ENCODE results near the gene TTC34.

- TF ChIP-seq CTCF (IDR thresholded peaks at IDR 0.05; ENCODE audit: borderline replicate concordance, extremely low read depth, low read length, poor library complexity, severe bottlenecking), result no peak
- no peak for TF ChIP-seq EZH2 (IDR thresholded peaks at IDR 0.05; ENCODE audit: borderline replicate concordance, low read depth, low read length, severe bottlenecking)
Observed at GRCh38 chr1:2588661-2589430, 212.6 kb downstream of the TTC34 start.

Data from DND-41 (cell line).